GM12891 (cell line): ENCODE results near the gene PNPLA7.

ENCODE experiments used
- PAX5 ChIP-seq: IDR thresholded peaks from 2 replicates; pipeline ENCODE4 v1.6.1; 2011; ENCODE audit warnings: low read length, moderate library complexity, mild to moderate bottlenecking; ENCODE audit not compliant: insufficient read depth, severe bottlenecking
- POLR2A ChIP-seq: IDR thresholded peaks from 2 replicates; pipeline ENCODE4 v1.6.1; 2011; ENCODE audit warnings: low read depth, low read length, control low read depth
- POLR2AphosphoS5 ChIP-seq: IDR thresholded peaks from 2 replicates; pipeline ENCODE4 v1.6.1; 2011; ENCODE audit warnings: low read depth, low read length, control low read depth
- SPI1 ChIP-seq: IDR thresholded peaks from 2 replicates; pipeline ENCODE4 v1.6.1; 2011; ENCODE audit warnings: low read depth, low read length, control low read depth
- TAF1 ChIP-seq: IDR thresholded peaks from 2 replicates; pipeline ENCODE4 v1.6.1; 2011; ENCODE audit warnings: low read depth, low read length, control low read depth

DNA sequence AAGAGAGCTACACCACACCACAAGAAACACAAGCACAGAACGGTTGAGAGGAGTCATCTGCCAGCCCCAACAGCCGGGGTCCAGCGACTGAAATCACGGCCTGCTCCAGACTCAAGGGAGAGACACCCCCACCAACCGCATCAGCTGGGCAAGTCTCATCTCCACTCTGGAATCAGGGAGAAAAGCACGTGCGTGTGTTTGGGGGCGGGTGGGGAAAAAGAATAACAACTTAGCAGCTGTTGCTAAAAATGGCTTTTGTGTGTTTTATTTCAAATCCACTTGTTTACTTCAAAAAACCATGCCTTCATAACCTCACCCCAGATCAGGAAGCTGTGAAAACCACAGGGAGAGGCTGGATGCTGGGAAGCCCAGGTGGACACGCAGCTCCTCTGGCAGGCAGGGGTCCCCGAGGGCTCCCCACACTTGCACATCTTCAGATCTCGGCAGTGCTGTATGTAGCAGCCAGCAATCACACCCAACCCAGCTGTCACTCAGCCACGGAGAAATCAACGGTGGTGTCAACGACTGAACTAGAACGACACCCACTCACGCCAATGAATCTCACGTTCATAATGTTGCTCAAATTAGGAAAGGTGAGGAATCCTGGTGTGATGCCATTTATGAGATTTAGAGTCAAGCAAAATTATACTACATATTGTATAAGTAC lies 19.0 kb downstream of the PNPLA7 start:
- no peak for TF ChIP-seq POLR2A
- TF ChIP-seq SPI1, result no peak
- TF ChIP-seq TAF1, result no peak
- TF ChIP-seq POLR2AphosphoS5, result no peak
- TF ChIP-seq PAX5, result no peak
